SK-N-SH (cell line): Measurements from ENCODE around the gene C1orf50. TPM values are rescaled to one million over a fixed set of nuclear protein-coding genes. Genes with fewer than 3 reads are reported as not detected.

Experiments
- CTCF ChIA-PET: fragments of 300-600, 350-600 bp; formaldehyde crosslinking; extraction: SDS; loops from one replicate; lab custom pipeline; 2021; lab: Yijun Ruan, JAX
- POLR2A ChIA-PET: fragments of 350-600 bp; sonication (Branson Sonifier 250); formaldehyde crosslinking; extraction: SDS; loops from one replicate; lab custom pipeline; 2020; ENCODE audit warnings: antibody characterized with exemption, inconsistent platforms; lab: Yijun Ruan, JAX
- DNase-seq: peaks from one replicate; pipeline ENCODE4 v3.0.0; 2012
- H2AFZ ChIP-seq: fragments of 200-600 bp; sonication (generic); 2 replicates; pipeline ENCODE4 v1.8.1; 2016; ENCODE audit warnings: antibody characterized with exemption, mild to moderate bottlenecking, low read depth
- H3F3A ChIP-seq: fragments of 200-600 bp; sonication (generic); replicated peaks from 2 replicates; pipeline ENCODE3; 2016; ENCODE audit warnings: antibody characterized with exemption, mild to moderate bottlenecking; ENCODE audit not compliant: insufficient read depth
- H3K27ac ChIP-seq, 2 experiments: fragments of 200-500 bp in 1 of 2; fragments of 200-600 bp in 1 of 2; sonication (Bioruptor generic) in 1 of 2; sonication (generic), shearing (Covaris generic) in 1 of 2; 2 replicates each; pipeline versions ENCODE4 v1.5.1 to v1.6.1; 2014 to 2016; ENCODE audit warnings: low read depth in 2 of 2, inconsistent platforms in 1 of 2, low read length in 1 of 2, mild to moderate bottlenecking in 1 of 2, mixed read lengths in 1 of 2
- H3K27me3 ChIP-seq: fragments of 200-600 bp; sonication (generic), shearing (Covaris generic); 2 replicates; pipeline ENCODE4 v1.6.1; 2016; ENCODE audit warnings: mixed run types; ENCODE audit not compliant: insufficient read depth
- H3K36me3 ChIP-seq, 2 experiments: fragments of 200-500 bp in 1 of 2; fragments of 200-600 bp in 1 of 2; sonication (Bioruptor generic) in 1 of 2; sonication (generic) in 1 of 2; replicated peaks in 1 of 2; 2 replicates each; pipeline versions ENCODE3 to v1.5.1; 2014 to 2016; ENCODE audit warnings: low read length in 1 of 2, mild to moderate bottlenecking in 1 of 2; ENCODE audit not compliant: insufficient read depth in 2 of 2, control insufficient read depth in 1 of 2
- H3K4me1 ChIP-seq, 2 experiments: fragments of 200-500 bp in 1 of 2; fragments of 200-600 bp in 1 of 2; sonication (Bioruptor generic) in 1 of 2; sonication (generic), shearing (Covaris generic) in 1 of 2; 2 replicates each; pipeline versions ENCODE4 v1.5.1 to v1.6.1; 2014 to 2016; ENCODE audit warnings: low read depth in 1 of 2, low read length in 1 of 2, mixed run types in 1 of 2; ENCODE audit not compliant: insufficient read depth in 2 of 2, control insufficient read depth in 1 of 2
- H3K4me2 ChIP-seq: fragments of 200-600 bp; sonication (generic), shearing (Covaris generic); 2 replicates; pipeline ENCODE4 v1.6.1; 2017; ENCODE audit warnings: mixed run types
- H3K4me3 ChIP-seq, 2 experiments: fragments of 200-500 bp in 1 of 2; fragments of 200-600 bp in 1 of 2; sonication (Bioruptor generic) in 1 of 2; sonication (generic), shearing (Covaris generic) in 1 of 2; 2 replicates each; pipeline versions ENCODE4 v1.5.1 to v1.8.1; 2014 to 2016; ENCODE audit warnings: low read depth in 2 of 2, inconsistent platforms in 1 of 2, low read length in 1 of 2, mild to moderate bottlenecking in 1 of 2, mixed read lengths in 1 of 2, moderate library complexity in 1 of 2
- H3K79me2 ChIP-seq: fragments of 200-600 bp; sonication (generic); 2 replicates; pipeline ENCODE4 v1.8.1; 2017; ENCODE audit warnings: mild to moderate bottlenecking; ENCODE audit not compliant: insufficient read depth
- H3K9ac ChIP-seq: fragments of 200-600 bp; sonication (generic); 2 replicates; pipeline ENCODE4 v1.6.1; 2017; ENCODE audit warnings: mixed run types
- H3K9me2 ChIP-seq: fragments of 200-600 bp; sonication (generic); 2 replicates; pipeline ENCODE4 v1.6.1; 2017; ENCODE audit warnings: mixed run types
- H3K9me3 ChIP-seq: fragments of 200-600 bp; sonication (generic); 2 replicates; pipeline ENCODE4 v1.6.1; 2017; ENCODE audit warnings: mixed run types, mild to moderate bottlenecking, moderate library complexity
- H4K20me1 ChIP-seq: fragments of 200-600 bp; sonication (generic); 2 replicates; pipeline ENCODE4 v1.6.1; 2017; ENCODE audit warnings: mild to moderate bottlenecking, mixed run types; ENCODE audit not compliant: insufficient read depth
- CHD2 ChIP-seq: fragments of 150-350 bp; IDR thresholded peaks from 2 replicates; pipeline ENCODE4 v1.6.1; 2018; ENCODE audit warnings: low read length; ENCODE audit not compliant: partially characterized antibody
- ELF1 ChIP-seq: IDR thresholded peaks from 2 replicates; pipeline ENCODE4 v1.4.0; 2012
- FOXJ3 ChIP-seq: sonication (generic); formaldehyde crosslinking; IDR thresholded peaks from 2 replicates; pipeline ENCODE4 v1.5.1; 2020; ENCODE audit warnings: mild to moderate bottlenecking, missing genetic modification reagents
- GABPA ChIP-seq: IDR thresholded peaks from 2 replicates; pipeline ENCODE4 v1.4.0; 2012; ENCODE audit warnings: low read depth, mild to moderate bottlenecking
- MAX ChIP-seq: IDR thresholded peaks from 2 replicates; pipeline ENCODE4 v1.4.0; 2012; ENCODE audit warnings: low read depth
- PBX3 ChIP-seq: IDR thresholded peaks from 2 replicates; pipeline ENCODE4; 2012
- RAD21 ChIP-seq: IDR thresholded peaks from 2 replicates; pipeline ENCODE4 v1.6.1; 2012; ENCODE audit warnings: mild to moderate bottlenecking, low read length
- RCOR1 ChIP-seq: fragments of 150-350 bp; IDR thresholded peaks from 2 replicates; pipeline ENCODE4 v1.6.1; 2017; ENCODE audit warnings: antibody characterized with exemption, low read length
- REST ChIP-seq: IDR thresholded peaks from 2 replicates; pipeline ENCODE4 v1.6.1; 2012; ENCODE audit warnings: mild to moderate bottlenecking, low read depth, low read length, moderate library complexity
- RFX5 ChIP-seq: IDR thresholded peaks from 2 replicates; pipeline ENCODE4 v1.6.1; 2012; ENCODE audit warnings: mild to moderate bottlenecking, improper control_type of control experiment, low read length
- RXRA ChIP-seq: IDR thresholded peaks from 2 replicates; pipeline ENCODE4 v1.4.0; 2012; ENCODE audit warnings: low read depth, mild to moderate bottlenecking, borderline replicate concordance
- SMC3 ChIP-seq: IDR thresholded peaks from 2 replicates; pipeline ENCODE4 v1.6.1; 2012; ENCODE audit warnings: low read depth, low read length, improper control_type of control experiment
- TAF1 ChIP-seq: IDR thresholded peaks from 2 replicates; pipeline ENCODE4 v1.6.1; 2012; ENCODE audit warnings: low read depth, mild to moderate bottlenecking, low read length, moderate library complexity, borderline replicate concordance
- TCF12 ChIP-seq: IDR thresholded peaks from 2 replicates; pipeline ENCODE4 v1.4.0; 2012
- TEAD4 ChIP-seq: IDR thresholded peaks from 2 replicates; pipeline ENCODE4 v1.4.0; 2012; ENCODE audit warnings: mild to moderate bottlenecking, borderline replicate concordance; ENCODE audit not compliant: insufficient read depth
- USF2 ChIP-seq: fragments of 150-350 bp; IDR thresholded peaks from 2 replicates; pipeline ENCODE4 v1.6.1; 2017; ENCODE audit warnings: antibody characterized with exemption, low read length, low read depth, borderline replicate concordance
- WGBS: methylation state at CpG from one replicate; pipeline ENCODE4 v1.1.6; 2017; ENCODE audit warnings: low lambda C conversion rate; 5-methylcytosine and 5-hydroxymethylcytosine counted together
- polyA plus RNA-seq, 3 experiments: library from polyadenylated mRNA; depleted of rRNA; stranded (reverse); fragments of >200 nt; gene quantifications; 2 replicates each; pipeline ENCODE4 v1.2.3, GENCODE V29; 2012
- TF ChIP-seq, protein P1 (sequence below): fragments of 150-350 bp; IDR thresholded peaks from 2 replicates; pipeline ENCODE4 v1.6.1; 2016; ENCODE audit warnings: mild to moderate bottlenecking, low read depth, low read length
- TF ChIP-seq, protein P2 (sequence below): IDR thresholded peaks from 2 replicates; pipeline ENCODE4 v1.4.0; 2012; ENCODE audit warnings: low read depth, borderline replicate concordance

Gene C1orf50
- polyA plus RNA-seq, 1 of the 3 experiments (the other 2 are of a cell fraction) = 2.6 TPM

- DNase-seq = no peak
- no peaks in the 10 kb centered on the region for H3F3A ChIP-seq
- H2AFZ ChIP-seq = no peak overlapping the region
- 100% methylated on average over 1 of the region's 1 CpG for WGBS
- H3K27ac ChIP-seq = no peak overlapping the region
- no peak for TF ChIP-seq MAX
- TF ChIP-seq TEAD4 = no peak
- no peak for TF ChIP-seq RFX5
- no peak for TF ChIP-seq SMC3
- TF ChIP-seq RCOR1 = no peak
- no peak for TF ChIP-seq GABPA
- TF ChIP-seq TCF12 = no peak
- no peak overlapping the region for H3K4me3 ChIP-seq
- no peaks in the 10 kb centered on the region for H3K9me3 ChIP-seq
- H3K36me3 ChIP-seq = peaks cover 0 to 3% of the 10 kb centered on the region in 2 experiments
- CTCF ChIA-PET = interaction anchor here (1.4 to 2.2 kb wide), 2 partner anchors 10 to 285 kb away, joined by 4 to 7 read pairs; no protein-coding TSS in a partner anchor
- peaks cover 0 to 6% of the 10 kb centered on the region in 2 experiments; a peak in 1 of 4 replicates for H3K4me1 ChIP-seq
- no peak overlapping the region for H3K4me2 ChIP-seq
- no peaks in the 10 kb centered on the region for H3K27me3 ChIP-seq
- no peaks in the 10 kb centered on the region for H4K20me1 ChIP-seq
- H3K79me2 ChIP-seq = no peaks in the 10 kb centered on the region
- H3K9ac ChIP-seq = no peak overlapping the region
- no peaks in the 10 kb centered on the region for H3K9me2 ChIP-seq
- POLR2A ChIA-PET = no interaction called here
Observed at GRCh38 chr1:42788021-42788420, 21.0 kb downstream of the C1orf50 start.

- CTCF ChIA-PET = interaction anchor here (0.9 to 4.5 kb wide), 3 partner anchors 12 to 280 kb away, joined by 3 to 24 read pairs (median 4); no protein-coding TSS in a partner anchor
- POLR2A ChIA-PET = no interaction called here
- Histone ChIP-seq H2AFZ (no peak overlapping the region), H4K20me1 (no peaks in the 10 kb centered on the region), H3K36me3 (no peaks in the 10 kb centered on the region), H3K9ac (no peak overlapping the region), H3K79me2 (no peaks in the 10 kb centered on the region), H3F3A (no peaks in the 10 kb centered on the region), H3K4me1 (no peaks in the 10 kb centered on the region; a peak in 1 of 4 replicates), H3K9me3 (no peaks in the 10 kb centered on the region), H3K27me3 (no peaks in the 10 kb centered on the region), H3K4me2 (no peak overlapping the region), H3K27ac (no peak overlapping the region), H3K4me3 (no peak overlapping the region), H3K9me2 (no peaks in the 10 kb centered on the region)
- no peak for DNase-seq
- 71% methylated on average over 1 of the region's 2 CpGs for WGBS
- TF ChIP-seq, protein P1, sequence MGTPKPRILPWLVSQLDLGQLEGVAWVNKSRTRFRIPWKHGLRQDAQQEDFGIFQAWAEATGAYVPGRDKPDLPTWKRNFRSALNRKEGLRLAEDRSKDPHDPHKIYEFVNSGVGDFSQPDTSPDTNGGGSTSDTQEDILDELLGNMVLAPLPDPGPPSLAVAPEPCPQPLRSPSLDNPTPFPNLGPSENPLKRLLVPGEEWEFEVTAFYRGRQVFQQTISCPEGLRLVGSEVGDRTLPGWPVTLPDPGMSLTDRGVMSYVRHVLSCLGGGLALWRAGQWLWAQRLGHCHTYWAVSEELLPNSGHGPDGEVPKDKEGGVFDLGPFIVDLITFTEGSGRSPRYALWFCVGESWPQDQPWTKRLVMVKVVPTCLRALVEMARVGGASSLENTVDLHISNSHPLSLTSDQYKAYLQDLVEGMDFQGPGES = no peak
- TF ChIP-seq TEAD4 (no peak), TAF1 (no peak), MAX (no peak), USF2 (no peak), RXRA (no peak), SMC3 (no peak), CHD2 (no peak), TCF12 (no peak), FOXJ3 (CRISPR knock-in tag) (no peak), REST (no peak), ELF1 (no peak), RAD21 (no peak), PBX3 (no peak)
- TF ChIP-seq, protein P2, sequence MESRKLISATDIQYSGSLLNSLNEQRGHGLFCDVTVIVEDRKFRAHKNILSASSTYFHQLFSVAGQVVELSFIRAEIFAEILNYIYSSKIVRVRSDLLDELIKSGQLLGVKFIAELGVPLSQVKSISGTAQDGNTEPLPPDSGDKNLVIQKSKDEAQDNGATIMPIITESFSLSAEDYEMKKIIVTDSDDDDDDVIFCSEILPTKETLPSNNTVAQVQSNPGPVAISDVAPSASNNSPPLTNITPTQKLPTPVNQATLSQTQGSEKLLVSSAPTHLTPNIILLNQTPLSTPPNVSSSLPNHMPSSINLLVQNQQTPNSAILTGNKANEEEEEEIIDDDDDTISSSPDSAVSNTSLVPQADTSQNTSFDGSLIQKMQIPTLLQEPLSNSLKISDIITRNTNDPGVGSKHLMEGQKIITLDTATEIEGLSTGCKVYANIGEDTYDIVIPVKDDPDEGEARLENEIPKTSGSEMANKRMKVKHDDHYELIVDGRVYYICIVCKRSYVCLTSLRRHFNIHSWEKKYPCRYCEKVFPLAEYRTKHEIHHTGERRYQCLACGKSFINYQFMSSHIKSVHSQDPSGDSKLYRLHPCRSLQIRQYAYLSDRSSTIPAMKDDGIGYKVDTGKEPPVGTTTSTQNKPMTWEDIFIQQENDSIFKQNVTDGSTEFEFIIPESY = no peak
Observed at GRCh38 chr1:42793824-42794223, 26.8 kb downstream of the C1orf50 start.
